ENCODE measurements around the gene ELP1.
"Not testable (repeated sequence)": the region's sequence is repeated elsewhere in the genome, so short reads cannot be mapped to it uniquely, and the experiment has no call there.

Gene ELP1

GRCh38 chr9:108928386-108928785 is 5.5 kb downstream of the ELP1 start:
- no peak for DNase-seq

- no peak for DNase-seq
Measured at GRCh38 chr9:108924466-108924865, 9.5 kb downstream of the ELP1 start.

GRCh38 chr9:108921200-108921599 is 12.7 kb downstream of the ELP1 start:
- no peak for DNase-seq

GRCh38 chr9:108920401-108920800 is 13.5 kb downstream of the ELP1 start:
- not testable (repeated sequence) for DNase-seq

GRCh38 chr9:108919517-108919916 is 14.4 kb downstream of the ELP1 start:
- DNase-seq, result no peak

GRCh38 chr9:108913391-108913790 is 20.5 kb downstream of the ELP1 start:
- DNase-seq, result no peak

- DNase-seq, result no peak
Measured at GRCh38 chr9:108911820-108912219, 22.1 kb downstream of the ELP1 start.

- DNase-seq, result no peak
Measured at GRCh38 chr9:108910914-108911313, 23.0 kb downstream of the ELP1 start.

GRCh38 chr9:108910402-108910801 is 23.5 kb downstream of the ELP1 start:
- no peak for DNase-seq

GRCh38 chr9:108905494-108905893 is 28.4 kb downstream of the ELP1 start:
- no peak for DNase-seq

GRCh38 chr9:108904161-108904560 is 29.8 kb downstream of the ELP1 start:
- no peak for DNase-seq

- no peak for DNase-seq
Measured at GRCh38 chr9:108903420-108904103, 30.4 kb downstream of the ELP1 start.

- no peak for DNase-seq
Measured at GRCh38 chr9:108900176-108900575, 33.7 kb downstream of the ELP1 start.

GRCh38 chr9:108899023-108899695 is 34.8 kb downstream of the ELP1 start:
- DNase-seq, result not testable (repeated sequence)

- DNase-seq, result no peak
Measured at GRCh38 chr9:108897324-108898096, 36.4 kb downstream of the ELP1 start.

- DNase-seq, result no peak
Measured at GRCh38 chr9:108894225-108894997, 39.5 kb downstream of the ELP1 start.

- DNase-seq, result no peak
Measured at GRCh38 chr9:108889649-108890067, 44.3 kb downstream of the ELP1 start.

GRCh38 chr9:108886594-108887271 is 47.2 kb downstream of the ELP1 start:
- not testable (repeated sequence) for DNase-seq

- DNase-seq, result peak; percentile 73
Measured at GRCh38 chr9:108885643-108886348, 48.1 kb downstream of the ELP1 start.

GRCh38 chr9:108884701-108885100 is 49.2 kb downstream of the ELP1 start:
- DNase-seq, result no peak

- DNase-seq, result no peak
Measured at GRCh38 chr9:108883085-108883484, 50.8 kb downstream of the ELP1 start.
